ENCODE results near the gene MTHFD2L. TPM values are rescaled to one million over a fixed set of nuclear protein-coding genes. Genes with fewer than 3 reads are reported as not detected.
A peak's percentile ranks its signal among the peaks of the same experiment; 100 is the strongest.

The MTHFD2L gene
- total and polyA plus RNA-seq, 2 of the 8 experiments (the other 6 are each of a cell fraction or from before 2014, with no cell fraction given): 5.4 to 15.0 TPM

DNA sequence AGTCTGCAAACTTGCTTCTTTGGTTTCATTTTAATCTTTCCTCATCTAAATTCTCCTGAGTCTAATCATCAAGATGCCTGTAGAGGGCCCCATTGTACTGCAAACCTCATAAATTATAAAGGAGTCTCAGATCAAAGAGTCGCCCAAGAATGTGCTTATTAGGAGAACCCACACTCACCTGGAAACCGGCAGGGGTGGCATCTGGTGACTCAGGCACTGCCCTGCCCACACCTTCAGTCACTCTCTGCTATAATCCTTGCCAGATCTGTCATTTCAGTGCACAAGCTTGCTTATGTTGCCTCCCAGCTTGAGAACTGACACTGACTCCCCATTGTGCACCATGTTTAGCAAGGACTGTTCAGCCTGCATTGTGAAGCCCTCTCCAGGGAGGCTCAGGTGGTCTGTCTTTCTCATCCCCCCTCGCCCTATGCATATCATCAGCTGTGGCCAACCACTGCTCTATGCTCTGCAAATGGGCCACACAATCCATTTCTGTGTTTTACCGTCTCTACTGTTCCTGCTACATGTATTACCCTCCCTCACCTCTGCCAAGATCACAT, 162.7 kb downstream of the MTHFD2L start:
- Histone ChIP-seq H3K27ac (ENCODE audit: low read depth, low read length) (no peak overlapping the region), H2BK12ac (ENCODE audit: low read depth, low read length) (peak overlapping the region; percentile 89), H3K9me3 (ENCODE audit: insufficient read depth in 2 of 2, low read depth in 1 of 2, low read length in 1 of 2) (no peaks in the 10 kb centered on the region), H3K79me1 (ENCODE audit: low read depth, low read length) (no peaks in the 10 kb centered on the region), H3K18ac (ENCODE audit: extremely low read depth, low read length) (0 out of 2 replicates have a peak overlapping the region, but pooled peaks have one; percentile 3), H4K5ac (ENCODE audit: insufficient read length, low read depth, low read length) (no peak overlapping the region), H2BK20ac (ENCODE audit: low read length) (no peak overlapping the region), H3K27me3 (replicated peaks in 1 of 4; ENCODE audit: control insufficient read depth in 3 of 4, extremely low read depth in 1 of 4, insufficient read depth in 3 of 4, low read length in 3 of 4) (no peaks in the 10 kb centered on the region), H3K14ac (ENCODE audit: insufficient read length) (no peak overlapping the region), H3K4me1 (replicated peaks in 1 of 4; ENCODE audit: control insufficient read depth in 3 of 4, insufficient read depth in 4 of 4, low read length in 3 of 4) (peaks cover 0 to 7% (median under 1%) of the 10 kb centered on the region in 4 experiments; a peak in 2 of 7 replicates), H2BK5ac (ENCODE audit: low read depth, low read length) (no peak overlapping the region; the same call in 1 of the 2 replicates), H3K23me2 (ENCODE audit: low read depth, low read length) (no peaks in the 10 kb centered on the region), H3K9ac (replicated peaks in 1 of 4; ENCODE audit: extremely low read depth in 1 of 4, low read depth in 3 of 4, low read length in 3 of 4) (no peak overlapping the region), H3K79me2 (ENCODE audit: control insufficient read depth in 1 of 2, insufficient read depth in 2 of 2, low read length in 2 of 2) (no peaks in the 10 kb centered on the region), H4K91ac (replicated peaks; ENCODE audit: insufficient read length, low read length) (no peak overlapping the region), H2AFZ (ENCODE audit: low read length) (peak overlapping the region; percentile 21; the same call in 1 of the 2 replicates), H3K36me3 (ENCODE audit: control insufficient read depth in 2 of 4, insufficient read depth in 4 of 4, low read length in 3 of 4) (no peaks in the 10 kb centered on the region), H3K4me3 (ENCODE audit: extremely low read depth in 1 of 4, insufficient read depth in 2 of 4, low read depth in 3 of 4, low read length in 4 of 4) (peak overlapping the region in 1 of 4 experiments; percentile 2; a peak in 1 of 8 replicates), H4K20me1 (replicated peaks in 1 of 2; ENCODE audit: control insufficient read depth in 1 of 2, insufficient read depth in 2 of 2, low read length in 2 of 2) (no peaks in the 10 kb centered on the region), H2BK120ac (replicated peaks; ENCODE audit: low read depth, low read length) (no peak overlapping the region), H4K8ac (ENCODE audit: extremely low read depth, insufficient read depth, low read length) (no peak overlapping the region), H3K56ac (replicated peaks; ENCODE audit: insufficient read length, low read depth, low read length) (no peak overlapping the region), H3K23ac (ENCODE audit: insufficient read length) (no peak overlapping the region), H3K4me2 (ENCODE audit: insufficient read depth in 1 of 2, low read depth in 2 of 2, low read length in 2 of 2) (peak overlapping the region; percentile 19 to 63), H2AK5ac (ENCODE audit: low read depth, low read length) (no peak overlapping the region), H2BK15ac (ENCODE audit: low read length) (no peak overlapping the region), H3K4ac (replicated peaks; ENCODE audit: insufficient read length, low read depth, low read length) (no peak overlapping the region)
- DNase-seq (ENCODE audit: low read depth in 1 of 2, low spot score in 2 of 2): peak; percentile 27 to 64
- ChIA-PET CTCF (ENCODE audit: partially characterized antibody) (interaction anchor here (0.7 to 5.2 kb wide), 37 partner anchors 11 to 572 kb away, joined by 3 to 42 read pairs (median 4); partner anchors contain the start of genes AREG and EREG), POLR2A (ENCODE audit: partially characterized antibody) (no interaction called here)
- peak; percentile 69 for FAIRE-seq
- WGBS, 2 experiments (ENCODE audit: extremely low coverage in 1 of 2, insufficient coverage in 1 of 2, insufficient read length in 1 of 2, insufficient replicate concordance in 2 of 2, low coverage in 1 of 2, low lambda C conversion rate in 2 of 2, missing lambda C conversion rate in 1 of 2): 40% methylated on average over 4 of the region's 4 CpGs; no CpG with 5 or more reads in 1 of the 2 experiments
- TF ChIP-seq ASH2L (IDR thresholded peaks at IDR 0.05; ENCODE audit: low read length) (no peak), JUND (IDR thresholded peaks at IDR 0.05; ENCODE audit: low read length) (peak; percentile 42; the same call in 1 of the 2 replicates), JUN (IDR thresholded peaks at IDR 0.05; ENCODE audit: low read depth, low read length) (no peak), RAD21 (IDR thresholded peaks at IDR 0.05 in 1 of 2, conservative IDR thresholded peaks at IDR 0.05 in 1 of 2; ENCODE audit: low read depth in 2 of 2, low read length in 2 of 2) (peak; percentile 80 to 82)
- TF ChIP-seq, protein P1, sequence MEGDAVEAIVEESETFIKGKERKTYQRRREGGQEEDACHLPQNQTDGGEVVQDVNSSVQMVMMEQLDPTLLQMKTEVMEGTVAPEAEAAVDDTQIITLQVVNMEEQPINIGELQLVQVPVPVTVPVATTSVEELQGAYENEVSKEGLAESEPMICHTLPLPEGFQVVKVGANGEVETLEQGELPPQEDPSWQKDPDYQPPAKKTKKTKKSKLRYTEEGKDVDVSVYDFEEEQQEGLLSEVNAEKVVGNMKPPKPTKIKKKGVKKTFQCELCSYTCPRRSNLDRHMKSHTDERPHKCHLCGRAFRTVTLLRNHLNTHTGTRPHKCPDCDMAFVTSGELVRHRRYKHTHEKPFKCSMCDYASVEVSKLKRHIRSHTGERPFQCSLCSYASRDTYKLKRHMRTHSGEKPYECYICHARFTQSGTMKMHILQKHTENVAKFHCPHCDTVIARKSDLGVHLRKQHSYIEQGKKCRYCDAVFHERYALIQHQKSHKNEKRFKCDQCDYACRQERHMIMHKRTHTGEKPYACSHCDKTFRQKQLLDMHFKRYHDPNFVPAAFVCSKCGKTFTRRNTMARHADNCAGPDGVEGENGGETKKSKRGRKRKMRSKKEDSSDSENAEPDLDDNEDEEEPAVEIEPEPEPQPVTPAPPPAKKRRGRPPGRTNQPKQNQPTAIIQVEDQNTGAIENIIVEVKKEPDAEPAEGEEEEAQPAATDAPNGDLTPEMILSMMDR (IDR thresholded peaks at IDR 0.05; ENCODE audit: control extremely low read depth in 1 of 3, insufficient read depth in 1 of 3, low read depth in 1 of 3, low read length in 3 of 3): peak in 2 of 3 experiments; percentile 45 to 48; a peak in 2 of 4 replicates

Data from H1 (cell line).